ENCODE data around the gene ADD3. TPM values are rescaled to one million over a fixed set of nuclear protein-coding genes. Genes with fewer than 3 reads are reported as not detected.

ADD3 gene
- total and polyA plus RNA-seq, 10 of the 15 experiments (the other 5 are each of a cell fraction or from before 2014, with no cell fraction given), result 27.3 to 129 (median 67.8) TPM

DNA sequence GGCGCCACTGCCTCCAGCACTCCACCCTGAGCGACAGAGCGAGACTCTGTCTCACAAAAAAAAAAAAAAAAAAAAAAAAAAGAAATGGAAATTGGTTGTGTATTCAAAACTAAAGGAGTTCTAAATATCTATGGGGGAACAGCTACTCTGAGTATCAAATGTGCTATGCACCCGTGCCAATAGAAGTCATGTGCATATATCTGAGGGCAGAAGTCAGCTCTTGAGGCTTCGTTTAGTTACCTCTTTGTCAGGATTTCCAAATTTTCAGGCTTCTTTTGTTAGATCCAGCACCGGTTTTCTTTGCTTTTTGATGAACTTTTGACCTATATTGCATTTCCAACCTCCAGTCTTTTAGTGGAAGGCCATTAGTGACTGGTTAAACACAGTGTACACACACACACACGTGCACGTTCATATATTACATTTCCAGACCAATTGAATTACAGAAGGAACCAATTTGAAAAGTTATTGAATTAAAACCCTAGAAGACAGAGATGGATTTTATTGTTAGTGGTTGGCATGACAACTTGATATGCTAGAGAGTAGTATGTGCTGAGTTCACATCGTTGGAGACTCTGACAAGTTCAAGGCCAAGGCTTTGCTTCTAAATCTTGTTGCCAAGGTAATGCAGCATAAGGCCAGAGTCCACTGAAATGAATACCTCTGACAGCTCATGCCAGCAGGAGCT, 33.1 kb upstream of the ADD3 start (continued):
- TF ChIP-seq ZBTB11 (CRISPR knock-in tag; IDR thresholded peaks at IDR 0.05) (no peak), PBX3 (IDR thresholded peaks at IDR 0.05; ENCODE audit: insufficient replicate concordance, low read depth, low read length) (no peak), STAT3 (IDR thresholded peaks at IDR 0.05; ENCODE audit: low read depth, low read length) (no peak), WRNIP1 (IDR thresholded peaks at IDR 0.05; ENCODE audit: borderline replicate concordance, low read depth, low read length) (no peak), POLR2AphosphoS2 (IDR thresholded peaks at IDR 0.05; ENCODE audit: low read depth, low read length) (no peak), MTA3 (IDR thresholded peaks at IDR 0.05; ENCODE audit: borderline replicate concordance, low read length) (no peak)
- TF ChIP-seq, protein P1, sequence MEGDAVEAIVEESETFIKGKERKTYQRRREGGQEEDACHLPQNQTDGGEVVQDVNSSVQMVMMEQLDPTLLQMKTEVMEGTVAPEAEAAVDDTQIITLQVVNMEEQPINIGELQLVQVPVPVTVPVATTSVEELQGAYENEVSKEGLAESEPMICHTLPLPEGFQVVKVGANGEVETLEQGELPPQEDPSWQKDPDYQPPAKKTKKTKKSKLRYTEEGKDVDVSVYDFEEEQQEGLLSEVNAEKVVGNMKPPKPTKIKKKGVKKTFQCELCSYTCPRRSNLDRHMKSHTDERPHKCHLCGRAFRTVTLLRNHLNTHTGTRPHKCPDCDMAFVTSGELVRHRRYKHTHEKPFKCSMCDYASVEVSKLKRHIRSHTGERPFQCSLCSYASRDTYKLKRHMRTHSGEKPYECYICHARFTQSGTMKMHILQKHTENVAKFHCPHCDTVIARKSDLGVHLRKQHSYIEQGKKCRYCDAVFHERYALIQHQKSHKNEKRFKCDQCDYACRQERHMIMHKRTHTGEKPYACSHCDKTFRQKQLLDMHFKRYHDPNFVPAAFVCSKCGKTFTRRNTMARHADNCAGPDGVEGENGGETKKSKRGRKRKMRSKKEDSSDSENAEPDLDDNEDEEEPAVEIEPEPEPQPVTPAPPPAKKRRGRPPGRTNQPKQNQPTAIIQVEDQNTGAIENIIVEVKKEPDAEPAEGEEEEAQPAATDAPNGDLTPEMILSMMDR (IDR thresholded peaks at IDR 0.05 in 2 of 3, conservative IDR thresholded peaks at IDR 0.05 in 1 of 3; ENCODE audit: control insufficient read depth in 2 of 3, extremely low read depth in 1 of 3, insufficient read depth in 1 of 3, low read depth in 3 of 3, low read length in 3 of 3), result no peak
- TF ChIP-seq, protein P2, sequence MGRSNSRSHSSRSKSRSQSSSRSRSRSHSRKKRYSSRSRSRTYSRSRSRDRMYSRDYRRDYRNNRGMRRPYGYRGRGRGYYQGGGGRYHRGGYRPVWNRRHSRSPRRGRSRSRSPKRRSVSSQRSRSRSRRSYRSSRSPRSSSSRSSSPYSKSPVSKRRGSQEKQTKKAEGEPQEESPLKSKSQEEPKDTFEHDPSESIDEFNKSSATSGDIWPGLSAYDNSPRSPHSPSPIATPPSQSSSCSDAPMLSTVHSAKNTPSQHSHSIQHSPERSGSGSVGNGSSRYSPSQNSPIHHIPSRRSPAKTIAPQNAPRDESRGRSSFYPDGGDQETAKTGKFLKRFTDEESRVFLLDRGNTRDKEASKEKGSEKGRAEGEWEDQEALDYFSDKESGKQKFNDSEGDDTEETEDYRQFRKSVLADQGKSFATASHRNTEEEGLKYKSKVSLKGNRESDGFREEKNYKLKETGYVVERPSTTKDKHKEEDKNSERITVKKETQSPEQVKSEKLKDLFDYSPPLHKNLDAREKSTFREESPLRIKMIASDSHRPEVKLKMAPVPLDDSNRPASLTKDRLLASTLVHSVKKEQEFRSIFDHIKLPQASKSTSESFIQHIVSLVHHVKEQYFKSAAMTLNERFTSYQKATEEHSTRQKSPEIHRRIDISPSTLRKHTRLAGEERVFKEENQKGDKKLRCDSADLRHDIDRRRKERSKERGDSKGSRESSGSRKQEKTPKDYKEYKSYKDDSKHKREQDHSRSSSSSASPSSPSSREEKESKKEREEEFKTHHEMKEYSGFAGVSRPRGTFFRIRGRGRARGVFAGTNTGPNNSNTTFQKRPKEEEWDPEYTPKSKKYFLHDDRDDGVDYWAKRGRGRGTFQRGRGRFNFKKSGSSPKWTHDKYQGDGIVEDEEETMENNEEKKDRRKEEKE (IDR thresholded peaks at IDR 0.05), result no peak

Measured in GM12878 (cell line).